Activated CD4-positive, alpha-beta T cell treated with anti-CD3 and anti-CD28 coated beads, Interleukin-2, amount 50 U/mL, for 1 hour (primary cell): ENCODE results near the gene GNLY.
"Not testable (repeated sequence)": the region's sequence is repeated elsewhere in the genome, so short reads cannot be mapped to it uniquely, and the experiment has no call there.

Experiments
- DNase-seq: peaks from one replicate; pipeline ENCODE4 v3.0.0-alpha.2; 2020

GNLY gene

DNA sequence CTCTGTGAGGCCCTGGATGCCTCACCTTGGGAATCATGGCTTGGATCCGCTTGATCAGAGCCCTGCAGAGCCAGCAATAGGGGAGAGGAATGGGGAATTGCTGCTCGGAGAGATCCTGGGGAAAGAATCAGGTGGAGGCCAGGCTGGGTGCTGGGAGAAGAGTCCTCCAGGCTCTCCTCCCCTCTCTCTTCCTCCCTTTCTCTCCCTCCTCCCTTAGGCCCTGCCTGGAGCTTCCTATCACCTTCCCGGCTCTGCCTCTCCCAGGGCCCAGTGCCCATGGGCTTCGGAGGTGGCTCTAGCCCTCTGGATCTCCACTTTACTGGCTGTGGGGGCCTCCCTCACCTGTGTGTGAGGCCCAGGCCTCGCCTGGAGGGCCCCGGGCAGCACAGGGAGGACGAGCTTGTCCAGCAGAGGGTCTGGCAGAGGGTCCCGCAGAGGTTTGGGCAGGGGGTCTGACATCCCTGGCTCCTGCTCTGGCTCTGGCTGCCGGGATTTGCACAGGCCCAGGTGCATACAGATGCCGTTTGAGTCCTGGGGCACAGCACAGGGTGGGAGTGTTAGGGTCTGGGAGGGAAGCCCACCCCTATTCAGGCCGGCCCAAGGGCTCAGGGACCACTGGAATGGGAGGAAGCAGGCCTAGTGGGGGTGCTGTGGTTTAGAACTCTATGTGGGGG is 28.8 kb upstream of the GNLY start:
- no peak for DNase-seq

DNA sequence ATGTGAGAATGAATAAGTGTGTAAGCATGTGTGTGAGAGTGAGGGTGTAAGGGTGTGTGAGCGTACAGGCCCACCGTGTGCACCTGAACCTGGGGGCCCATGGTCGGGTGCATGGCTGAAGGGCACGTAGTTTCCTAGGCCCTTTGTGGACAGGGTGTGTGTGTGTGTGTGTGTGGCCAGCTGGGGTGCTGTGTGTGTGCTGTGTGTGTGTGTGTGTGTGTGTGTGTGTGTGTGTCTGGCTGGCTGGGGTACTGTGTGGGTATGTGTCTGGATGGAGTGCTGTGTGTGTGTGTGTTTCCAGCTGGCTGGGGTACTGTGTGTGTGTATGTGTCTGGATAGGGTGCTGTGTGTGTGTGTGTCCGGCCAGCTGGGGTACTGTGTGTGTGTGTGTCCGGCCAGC is 28.1 kb upstream of the GNLY start:
- no peak for DNase-seq

DNA sequence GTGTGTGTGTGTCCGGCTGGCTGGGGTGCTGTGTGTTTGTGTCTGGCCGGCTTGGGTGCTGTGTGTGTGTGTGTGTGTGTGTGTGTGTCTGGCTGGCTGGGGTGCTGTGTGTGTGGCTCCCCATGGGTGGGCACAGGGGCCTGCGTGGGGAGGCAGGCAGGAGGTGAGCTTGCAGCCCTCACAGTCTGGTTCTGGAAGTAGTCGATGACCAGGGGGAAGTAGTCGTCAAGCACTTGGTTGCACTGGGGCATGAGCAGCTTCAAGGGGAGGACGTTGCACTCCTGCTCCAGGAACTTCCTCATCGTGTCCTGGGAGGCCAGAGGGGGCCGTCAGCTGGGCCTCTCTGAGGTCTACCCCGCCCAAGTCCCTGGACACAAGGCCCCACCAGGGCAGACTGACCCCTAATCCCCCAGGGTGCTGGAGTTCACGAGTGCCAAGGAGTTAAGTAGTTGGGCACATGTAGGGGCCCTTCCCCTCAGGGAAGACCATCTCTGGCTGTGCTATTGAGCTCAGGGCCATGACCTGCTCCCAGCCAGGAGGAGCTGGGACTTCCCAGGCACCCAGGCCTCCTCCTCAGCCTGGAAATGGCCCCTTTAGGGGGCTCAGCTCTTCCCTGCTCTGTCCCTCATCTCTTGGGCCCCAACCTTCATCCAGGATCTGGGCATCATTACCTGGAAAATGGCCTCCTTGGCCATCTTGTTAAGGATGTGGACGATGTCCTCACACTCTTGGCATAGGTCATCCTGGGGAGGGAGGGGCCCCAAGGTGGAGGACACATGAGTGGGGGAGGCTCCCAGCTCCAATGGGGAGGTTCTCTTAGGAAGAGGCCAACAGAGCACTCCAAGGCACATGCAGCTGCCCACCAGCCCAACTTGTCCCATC is 27.5 kb upstream of the GNLY start:
- no peak for DNase-seq

DNA sequence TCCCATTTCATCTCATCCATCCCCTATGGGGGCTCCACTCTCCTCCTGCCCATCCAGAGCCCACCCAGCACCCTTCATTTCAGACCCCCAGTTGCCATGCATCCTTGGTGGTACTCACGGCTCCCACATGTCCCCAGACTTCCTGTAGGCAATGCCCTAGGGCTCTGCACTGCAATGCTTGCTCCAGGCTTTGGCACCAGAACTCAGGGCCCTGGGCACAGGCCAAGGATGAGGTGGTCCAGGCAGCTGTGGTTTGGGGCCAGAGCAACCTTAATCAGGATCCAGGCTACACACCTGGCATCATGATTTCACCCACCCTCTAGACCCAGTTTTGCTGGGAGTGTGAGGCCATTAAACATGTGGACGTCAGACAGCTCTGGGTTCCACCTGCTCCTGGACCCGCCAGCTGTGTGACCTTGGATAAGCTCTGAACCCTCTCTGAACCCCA is 26.6 kb upstream of the GNLY start:
- DNase-seq = no peak

DNA sequence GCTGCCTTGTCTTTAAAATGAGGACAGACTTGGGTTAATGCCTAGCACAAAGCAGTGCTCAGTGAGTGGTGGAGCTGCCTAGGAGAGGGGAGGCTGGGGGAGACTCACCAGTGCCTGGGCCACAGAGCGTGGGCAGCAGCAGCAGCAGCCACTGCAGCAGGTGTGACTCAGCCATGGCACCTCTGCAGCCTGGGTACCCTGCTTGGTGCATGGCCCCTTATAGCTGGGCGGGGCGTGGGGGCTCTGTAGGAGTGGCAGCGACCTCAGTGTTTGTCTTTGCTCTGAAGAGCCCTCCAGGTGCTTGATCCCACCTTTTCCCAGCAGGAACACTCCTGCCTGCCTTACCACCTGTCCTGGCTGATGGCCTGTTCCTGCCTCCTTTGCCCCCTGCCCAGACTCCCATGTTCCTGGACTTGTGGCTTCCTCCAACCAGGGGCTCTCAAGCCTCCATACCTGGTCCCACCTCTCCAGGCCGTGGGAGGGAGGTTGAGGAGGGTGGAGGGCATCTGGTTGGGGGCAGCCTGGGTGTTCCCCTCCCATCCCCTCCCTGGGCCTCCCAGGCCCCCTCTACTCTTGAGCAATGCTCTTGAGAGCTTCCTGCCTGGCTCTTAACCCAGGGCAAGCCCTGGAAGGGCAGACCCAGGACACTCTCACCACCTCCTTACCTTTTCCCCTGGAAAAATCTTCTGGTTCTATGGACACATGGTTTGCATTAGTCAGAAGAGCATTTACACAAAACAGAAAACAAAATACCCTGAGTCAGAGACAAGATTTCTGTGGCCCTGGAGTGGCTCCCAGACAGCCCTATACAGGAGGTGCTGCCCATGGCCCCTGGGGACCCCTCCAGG is 25.9 kb upstream of the GNLY start, which contains the start of gene SFTPB:
Gene SFTPB, minus strand, starts transcription at position 191 of the 848 bp plus-strand sequence. Its CDS starts 16 bp downstream, at position 175.
- no peak for DNase-seq

DNA sequence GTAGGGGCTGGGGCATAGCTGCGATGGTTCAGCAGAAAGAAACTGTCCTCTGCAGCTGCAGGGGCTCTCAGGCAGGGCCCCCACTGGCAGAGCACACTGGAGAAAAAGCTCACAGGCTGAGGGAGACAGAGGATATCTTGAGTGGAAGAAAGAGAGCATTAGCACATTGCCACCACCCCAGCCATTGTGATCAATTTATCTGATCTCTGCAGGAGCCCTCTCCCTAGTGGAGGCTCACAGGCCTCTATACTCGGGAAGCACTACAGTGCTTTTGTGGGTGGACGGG is 25.4 kb upstream of the GNLY start:
- no peak for DNase-seq

DNA sequence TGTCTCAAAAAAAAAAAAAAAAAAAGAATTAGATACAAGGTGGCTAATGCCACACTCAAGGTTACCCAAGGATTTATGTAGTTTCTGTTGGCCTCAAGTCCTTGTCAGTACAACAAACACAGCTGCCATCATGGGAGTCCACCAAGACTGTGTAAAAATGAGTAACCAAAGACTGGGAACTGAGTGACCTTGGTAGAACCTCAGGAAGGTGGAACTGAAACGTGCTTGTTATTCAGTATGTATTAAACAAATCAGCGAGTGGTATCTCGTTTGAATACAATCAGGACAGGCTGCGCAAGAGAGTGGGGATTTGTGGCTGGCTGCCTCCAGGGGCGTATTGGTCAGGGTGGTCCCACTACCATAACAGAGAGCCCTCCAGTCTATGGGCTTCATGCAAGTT is 24.6 kb upstream of the GNLY start:
- no peak for DNase-seq

DNA sequence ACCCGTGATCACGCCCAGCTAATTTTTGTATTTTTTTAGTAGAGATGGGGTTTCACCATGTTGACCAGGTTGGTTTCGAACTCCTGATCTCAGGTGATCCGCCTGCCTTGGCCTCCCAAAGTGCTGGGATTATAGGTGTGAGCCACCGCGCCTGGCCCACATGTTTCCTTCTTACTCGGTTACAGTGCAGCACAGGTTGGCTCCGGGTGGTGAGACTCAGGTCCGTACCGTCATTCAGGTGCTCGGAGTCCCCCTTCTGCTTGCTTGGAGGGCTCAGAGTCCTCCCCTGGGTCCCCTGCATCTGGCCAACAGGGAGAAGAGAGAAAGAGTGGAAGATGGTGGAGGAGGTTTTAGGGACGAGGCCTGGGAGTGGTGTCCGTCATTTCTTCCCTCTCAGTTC is 23.7 kb upstream of the GNLY start:
- not testable (repeated sequence) for DNase-seq

DNA sequence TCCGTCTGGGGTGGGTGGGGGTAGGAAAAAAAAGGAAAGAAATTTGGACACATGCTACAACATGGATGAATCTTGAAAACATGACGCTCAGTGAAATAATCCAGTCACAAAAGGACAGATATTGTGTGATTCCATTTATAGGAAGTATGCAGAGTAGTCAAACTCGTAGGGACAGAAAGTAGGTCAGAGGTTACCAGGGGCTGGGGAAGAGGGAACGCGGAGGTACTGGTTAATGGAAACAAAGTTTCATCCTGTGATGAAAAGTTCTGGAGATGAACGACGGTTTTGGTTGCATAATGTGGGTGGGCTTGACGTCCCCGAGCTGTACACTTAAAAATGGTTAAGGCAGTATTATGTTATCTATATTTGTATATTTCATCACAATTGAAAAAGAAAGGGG is 21.7 kb upstream of the GNLY start:
- DNase-seq = no peak

DNA sequence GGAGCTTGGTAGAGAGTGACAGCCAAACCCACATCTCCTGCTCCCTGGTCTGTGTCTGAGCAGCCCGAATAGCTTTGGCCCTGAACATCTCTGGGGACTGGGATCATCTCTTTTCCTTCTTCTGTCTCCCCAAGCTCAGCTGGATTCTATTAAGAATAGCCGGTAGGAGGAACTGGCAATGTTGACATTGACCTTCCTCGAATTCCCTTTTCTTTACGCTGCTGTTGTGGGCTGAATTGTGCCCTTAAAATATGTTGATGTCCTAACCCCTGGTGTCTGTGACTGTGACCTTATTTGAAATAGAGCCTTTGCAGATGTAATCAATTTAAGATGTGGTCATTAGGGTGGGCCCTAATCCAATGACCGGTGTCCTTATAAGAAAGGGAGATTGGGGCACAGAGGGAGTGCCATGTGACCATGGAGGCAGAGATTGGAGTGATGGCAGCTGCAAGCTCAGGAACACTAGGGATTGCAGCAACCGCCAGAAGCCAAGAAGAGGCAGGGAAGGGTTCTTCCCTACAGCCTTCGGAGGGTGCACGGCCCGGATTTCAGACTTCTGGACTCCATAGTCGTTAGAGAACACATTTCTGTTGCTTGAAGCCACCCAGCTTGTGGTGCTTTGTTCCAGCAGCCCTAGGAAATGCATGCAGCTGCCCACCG is 20.3 kb upstream of the GNLY start:
- DNase-seq = no peak

DNA sequence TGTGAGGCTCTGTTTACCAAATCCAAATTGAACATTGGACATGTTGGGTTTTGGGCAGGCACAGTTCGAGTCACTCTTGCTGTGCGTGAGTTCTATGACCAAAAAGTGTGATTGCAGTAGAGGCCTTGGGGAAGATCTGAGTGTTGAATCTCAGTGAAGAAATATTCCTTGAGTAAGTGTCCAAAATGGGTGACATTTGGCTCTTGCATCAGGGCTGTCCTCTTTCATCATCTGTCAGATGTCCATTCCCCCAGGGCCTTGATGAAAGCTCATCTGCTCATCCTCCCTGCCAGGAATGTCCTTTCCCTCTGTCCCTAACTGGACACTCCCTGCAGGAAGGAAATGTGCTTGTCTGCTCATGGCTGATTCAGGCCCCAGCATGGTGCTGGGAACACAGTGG is 19.7 kb upstream of the GNLY start:
- DNase-seq = no peak

DNA sequence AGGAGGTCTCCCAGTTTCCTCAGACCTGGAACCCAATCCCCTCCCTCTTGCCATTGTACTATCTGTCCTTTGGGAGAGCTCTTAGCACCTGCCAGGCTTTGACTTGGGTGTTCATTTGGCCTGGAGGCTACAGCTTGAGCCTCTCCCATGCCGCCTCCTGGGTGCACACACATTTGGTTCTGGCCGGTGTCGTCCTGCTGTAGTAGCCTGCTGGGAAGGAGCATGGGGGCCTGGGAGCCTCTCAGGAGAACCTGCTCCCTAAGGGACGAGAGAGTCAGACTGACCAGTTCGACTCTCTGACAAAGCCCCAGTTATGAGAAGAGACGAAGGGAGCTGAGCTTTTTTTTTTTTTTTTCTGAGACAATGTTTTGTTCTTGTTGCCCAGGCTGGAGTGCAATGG is 18.7 kb upstream of the GNLY start:
- DNase-seq = no peak

DNA sequence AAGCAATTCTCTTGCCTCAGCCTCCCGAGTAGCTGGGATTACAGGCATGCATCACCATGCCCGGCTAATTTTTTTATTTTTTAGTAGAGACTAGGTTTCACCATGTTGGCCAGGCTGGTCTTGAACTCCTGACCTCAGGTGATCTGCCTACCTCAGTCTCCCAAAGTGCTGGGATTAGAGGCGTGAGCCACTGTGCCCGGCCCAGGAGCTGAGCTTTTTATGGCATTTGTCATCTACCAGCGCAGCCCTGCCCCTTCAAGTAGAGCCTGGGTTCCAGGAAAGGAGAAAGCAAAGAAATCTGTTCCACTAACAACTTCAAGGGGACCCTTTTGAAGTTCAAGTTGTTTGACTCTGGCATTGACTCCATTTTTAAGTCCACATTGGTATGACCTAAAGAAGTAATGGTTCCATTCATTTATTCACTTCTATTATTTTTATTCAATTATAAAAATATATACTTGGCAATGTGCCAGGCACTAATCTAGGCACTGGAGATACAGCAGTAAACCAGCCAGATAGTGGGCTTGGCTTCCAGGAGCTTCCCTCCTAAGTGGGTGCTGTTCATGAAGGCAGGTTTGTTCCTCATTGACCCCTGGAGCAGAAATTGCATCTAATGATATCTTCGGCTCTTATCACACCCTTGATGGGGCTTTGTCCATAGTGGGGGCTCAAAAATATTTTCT is 18.2 kb upstream of the GNLY start:
- DNase-seq = no peak

DNA sequence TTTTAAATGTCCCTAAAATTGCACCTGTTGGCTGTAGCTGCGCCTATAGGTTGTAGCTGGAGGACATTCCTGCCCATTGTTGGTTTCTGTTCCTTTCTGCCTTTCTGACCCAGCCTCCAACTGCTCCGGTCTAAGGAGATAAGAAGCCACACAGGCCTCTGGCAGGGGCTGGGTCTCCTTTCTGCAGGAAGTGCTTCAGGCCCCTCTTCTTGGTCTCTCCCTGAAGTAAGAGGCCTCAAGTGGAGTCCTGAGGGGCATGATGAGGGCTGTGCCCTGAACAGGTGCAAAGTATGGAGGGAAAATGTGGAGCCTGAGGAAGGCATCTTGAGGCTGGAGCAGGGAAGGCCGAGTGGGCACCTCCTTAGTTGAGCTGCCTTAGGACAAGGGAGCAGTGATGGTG is 15.8 kb upstream of the GNLY start:
- no peak for DNase-seq

DNA sequence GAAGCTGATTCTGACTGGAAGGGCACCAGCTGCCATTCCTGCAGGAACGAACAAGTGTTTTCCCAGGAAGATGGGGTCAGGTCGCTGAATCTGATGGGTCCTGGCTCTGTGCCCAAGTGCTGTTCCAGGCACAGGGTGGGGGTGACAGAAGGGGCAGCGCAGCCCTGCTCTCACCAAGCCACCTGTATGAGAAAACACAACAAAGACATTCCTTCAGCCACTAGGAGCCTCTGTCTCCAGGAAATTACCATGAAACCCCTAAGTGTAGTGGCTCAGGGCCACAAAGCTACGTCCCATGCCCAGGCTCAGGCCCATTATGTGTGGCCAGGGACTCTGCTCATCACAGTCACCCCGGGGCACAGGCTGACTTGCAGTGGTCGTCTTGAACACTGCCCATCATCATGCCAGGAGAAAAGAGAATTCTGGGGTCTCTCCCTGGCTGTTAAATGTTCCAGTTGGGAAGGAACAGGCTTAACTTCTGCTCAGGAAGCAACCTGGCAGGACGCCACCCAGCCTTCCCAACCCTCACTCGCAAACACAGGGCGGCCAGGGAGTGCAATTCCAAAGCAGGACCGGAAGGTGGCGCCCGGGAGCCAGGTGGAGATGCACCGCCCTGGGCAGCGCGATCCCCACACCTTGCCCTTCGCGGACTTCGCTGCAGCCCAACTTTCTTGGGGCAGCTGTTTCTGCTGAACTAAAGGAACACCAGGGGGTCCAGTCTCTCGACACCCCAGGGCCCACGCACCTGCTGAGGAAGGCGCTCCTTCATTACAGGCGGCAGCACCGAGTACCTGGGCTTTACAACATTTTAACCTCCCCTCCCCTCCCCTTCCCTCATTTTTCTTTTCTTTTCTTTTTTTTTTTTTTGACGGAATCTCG is 15.1 kb upstream of the GNLY start:
- peak; percentile 73 for DNase-seq

DNA sequence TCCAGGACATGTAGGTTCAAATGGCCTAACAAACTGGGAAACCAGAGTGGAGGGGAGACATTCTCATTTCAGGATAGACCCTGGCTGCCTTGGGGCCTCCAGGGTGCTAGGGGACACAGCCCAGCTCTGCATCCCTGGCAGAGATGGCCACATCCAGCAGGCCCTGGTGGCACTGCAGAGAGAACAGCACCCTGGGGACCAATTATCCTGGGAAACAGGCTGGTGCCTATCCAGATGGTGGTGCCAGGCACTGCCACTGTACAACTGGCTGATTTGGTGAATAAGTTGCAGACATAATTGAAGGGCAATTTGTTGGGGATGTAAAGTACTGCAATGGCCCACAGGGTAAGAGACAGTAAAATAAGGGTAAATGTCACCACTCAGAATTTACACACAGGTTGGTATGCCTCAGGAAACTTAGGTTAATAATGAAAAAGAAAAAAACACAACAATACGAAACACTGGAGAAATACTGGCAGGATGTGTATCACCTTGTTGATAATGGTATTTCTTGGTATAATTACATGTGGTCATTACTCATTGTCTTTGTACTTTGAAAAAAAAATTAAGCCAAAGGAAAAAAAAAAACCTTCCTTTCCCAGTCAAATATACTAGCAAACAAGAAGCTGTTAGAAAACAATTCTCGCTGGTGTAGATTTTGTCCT is 13.3 kb upstream of the GNLY start:
- DNase-seq = no peak

DNA sequence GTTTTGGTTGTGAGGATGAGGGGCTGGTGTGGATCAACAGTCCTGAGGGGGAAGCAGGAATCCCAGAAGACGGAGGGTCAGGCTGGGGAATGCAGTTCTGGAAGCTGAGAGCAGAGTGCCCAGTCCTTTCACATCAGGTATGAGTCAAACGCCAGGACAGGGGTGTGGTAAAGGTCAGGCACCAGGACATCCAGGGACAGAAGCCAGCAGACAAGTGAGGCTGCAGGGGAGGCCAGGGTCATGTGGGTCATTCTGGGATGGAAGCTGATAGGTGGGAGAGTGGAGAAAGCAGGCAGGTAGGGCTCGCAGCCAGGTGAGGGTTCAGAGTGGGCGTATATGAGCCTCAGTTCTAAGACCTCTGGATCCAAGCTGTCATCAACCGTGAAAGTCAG is 12.8 kb upstream of the GNLY start:
- no peak for DNase-seq

DNA sequence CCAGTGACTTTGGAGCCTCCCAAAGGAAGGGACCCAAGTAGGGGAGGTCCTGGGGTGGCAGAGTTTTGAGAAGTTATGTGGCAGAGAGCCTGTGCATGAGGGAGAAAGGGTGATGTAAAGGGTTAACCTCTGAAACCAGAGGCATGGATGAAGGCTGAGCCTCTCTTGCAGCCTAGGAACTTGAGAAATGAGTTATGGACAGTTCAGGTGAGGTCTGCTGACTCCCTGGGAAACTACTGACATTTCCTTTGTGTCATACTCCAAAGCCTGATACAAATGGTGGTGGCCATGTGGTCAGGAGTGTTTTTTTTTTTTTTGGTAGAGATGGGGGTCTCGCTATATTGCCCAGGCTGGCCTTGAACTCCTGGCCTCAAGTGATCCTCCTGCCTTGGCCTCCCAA is 12.4 kb upstream of the GNLY start:
- no peak for DNase-seq

DNA sequence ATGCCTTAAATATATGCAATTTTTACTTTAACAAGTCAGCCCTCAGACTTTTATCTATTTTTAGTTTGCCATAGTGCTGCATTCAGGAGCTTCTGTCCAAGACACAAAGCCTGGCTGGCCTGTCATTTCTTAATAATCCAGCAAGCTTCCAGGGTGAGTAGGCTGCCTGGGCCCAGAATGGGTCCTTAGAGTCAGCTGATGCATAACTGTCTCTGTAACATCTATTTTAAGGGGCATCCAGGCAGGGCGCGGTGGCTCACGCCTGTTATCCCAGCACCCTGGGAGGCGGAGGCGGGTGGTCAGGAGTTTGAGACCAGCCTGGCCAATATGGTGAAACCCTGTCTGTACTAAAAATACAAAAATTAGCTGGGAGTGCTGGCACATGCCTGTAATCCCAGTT is 11.8 kb upstream of the GNLY start:
- DNase-seq = no peak

DNA sequence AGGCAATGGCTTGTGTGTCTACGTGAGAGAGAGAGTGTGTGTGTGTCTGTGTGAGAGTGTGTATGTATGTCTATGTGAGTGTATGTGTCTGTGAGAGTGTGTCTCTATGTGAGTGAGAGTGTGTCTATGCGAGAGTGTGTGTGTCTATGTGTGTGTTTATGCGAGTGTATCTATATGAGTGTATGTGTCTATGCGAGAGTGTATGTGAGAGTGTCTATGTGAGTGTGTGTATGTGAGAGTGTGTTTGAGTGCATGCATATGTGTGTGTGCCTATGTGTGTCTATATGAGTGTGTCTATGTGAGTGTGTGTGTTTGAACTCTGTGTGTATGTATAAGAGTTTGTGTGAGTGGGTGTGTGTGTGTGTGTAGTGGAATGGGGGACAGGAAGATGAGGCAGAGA is 9.8 kb upstream of the GNLY start:
- no peak for DNase-seq

DNA sequence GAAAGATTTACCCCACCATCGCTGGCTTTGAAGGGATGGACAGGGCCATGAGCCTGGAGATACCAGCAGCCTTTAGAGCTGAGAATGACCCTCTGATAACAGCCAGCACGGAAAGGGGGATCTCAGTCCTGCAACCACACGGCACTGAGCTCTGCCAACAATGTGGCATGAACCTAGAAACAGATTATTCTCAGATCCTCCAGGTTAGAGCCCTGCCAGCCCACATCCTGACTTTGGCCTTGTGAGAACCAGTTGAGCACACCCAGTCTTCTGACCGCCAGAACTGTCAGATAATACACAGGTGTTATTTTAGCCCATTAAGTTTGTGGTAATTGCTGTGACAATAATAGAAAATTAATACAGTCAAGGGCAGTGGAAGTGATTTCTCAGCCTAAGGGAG is 9.4 kb upstream of the GNLY start:
- no peak for DNase-seq
